ENCODE data around the gene UBIAD1.

- TF ChIP-seq CTCF (conservative IDR thresholded peaks at IDR 0.05 in 1 of 2, IDR thresholded peaks at IDR 0.05 in 1 of 2; ENCODE audit: extremely low read depth in 1 of 2, insufficient read depth in 1 of 2, low read depth in 1 of 2, low read length in 2 of 2) (no peak), EZH2 (IDR thresholded peaks at IDR 0.05; ENCODE audit: borderline replicate concordance, low read length) (no peak)
These were observed 55.4 kb downstream of the UBIAD1 start for GRCh38 chr1:11328444-11328843.

Measured in mammary epithelial cell (primary cell).